Adrenal gland (tissue), 12 donors: Measurements from ENCODE around the gene CDYL. TPM values are rescaled to one million over a fixed set of nuclear protein-coding genes. Genes with fewer than 3 reads are reported as not detected.

ENCODE experiments used
- DNase-seq, 7 donors: peaks; one replicate each; pipeline ENCODE4 v3.0.0-alpha.2; 2019 to 2020
- H3K27ac ChIP-seq, 5 donors: fragments of 200-600 bp; sonication (generic) in 4 of 5; 1 replicate in 3 of 5; 2 replicates in 2 of 5; pipeline versions ENCODE4 v1.5.1 to v1.8.0; 2016 to 2020; ENCODE audit warnings: mild to moderate bottlenecking in 1 of 5
- H3K27me3 ChIP-seq: fragments of 200-600 bp; 2 replicates; pipeline ENCODE4 v1.8.0; 2021
- H3K36me3 ChIP-seq, 2 donors: fragments of 200-600 bp; replicated peaks in 1 of 2; 1 replicate in 1 of 2; 2 replicates in 1 of 2; pipeline versions ENCODE4 v1.5.1 to v1.8.0; 2018 to 2022
- H3K4me1 ChIP-seq, 2 donors: fragments of 200-600 bp; replicated peaks in 1 of 2; 1 replicate in 1 of 2; 2 replicates in 1 of 2; pipeline versions ENCODE4 v1.5.1 to v1.8.0; 2018 to 2021
- H3K4me3 ChIP-seq, 4 donors: fragments of 200-600 bp; sonication (generic) in 3 of 4; one replicate each; pipeline ENCODE4 v1.5.1; 2016 to 2018
- H3K9me3 ChIP-seq, 3 donors: fragments of 200-600 bp; sonication (generic) in 1 of 3; replicated peaks in 1 of 3; 1 replicate in 2 of 3; 2 replicates in 1 of 3; pipeline versions ENCODE4 v1.5.1 to v1.8.0; 2016 to 2021
- POLR2A ChIP-seq, 2 donors: fragments of 450-650 bp; IDR thresholded peaks; one replicate each; pipeline ENCODE4 v1.6.1; 2017; ENCODE audit warnings: antibody characterized with exemption in 2 of 2, mild to moderate bottlenecking in 2 of 2, moderate library complexity in 1 of 2
- WGBS, 4 donors: extraction: QIAGEN DNeasy Blood & Tissue Kit in 2 of 4; methylation state at CpG; one replicate each; pipeline versions ENCODE4 v1.1.5 to v1.1.7; 2013 to 2017; 5-methylcytosine and 5-hydroxymethylcytosine counted together
- intact Hi-C, 2 donors: fragments of 100-400 bp; cut with DNase I; formaldehyde crosslinking; loops; one replicate each; pipeline versions ENCODE4 v1.14.1 to v1.15.0; 2022 to 2023
- polyA plus RNA-seq, 3 donors: library from polyadenylated mRNA; stranded (reverse); fragments of 200-250 nt in 2 of 3; fragments of 350-450 nt in 1 of 3; fragmentation: Illumina TruSeq in 1 of 3; extraction: RNeasy Lipid Tissue Mini Kit (QIAGEN cat#74804) in 1 of 3; gene quantifications; one replicate each; pipeline ENCODE4 v1.2.3, GENCODE V29; 2013 to 2014
- total RNA-seq, 9 donors: library from RNA; depleted of rRNA in 4 of 9; stranded (reverse); fragments of >200 nt in 4 of 9; fragments of 120-200 nt in 1 of 9; fragmentation: NEBNext Ultra II Directional in 1 of 9; extraction: Animal tissue kit (Norgen Biotek cat#: 25700) in 1 of 9; gene quantifications; one replicate each; pipeline versions ENCODE4 v1.1.0 to v1.2.4, GENCODE V29; 2013 to 2023
- TF ChIP-seq, protein P1 (sequence below), 6 experiments: fragments of 450-650 bp in 4 of 6; fragments of 200-600 bp in 2 of 6; sonication (generic) in 1 of 6; IDR thresholded peaks; 1 replicate in 5 of 6; 2 replicates in 1 of 6; pipeline versions ENCODE4 v1.5.1 to v1.8.0; 2016 to 2021; ENCODE audit warnings: antibody characterized with exemption in 6 of 6, mild to moderate bottlenecking in 2 of 6, moderate library complexity in 1 of 6
- donor health status: healthy with polysubstance abuse.
- donor health status: Bipolar disorder and iron deficiency.
- donor health status: DM: yes; HTN: yes; CAD: no.
- donor health status: DM: no; HTN: no; CAD: no.
- donor health status: DM: no; HTN: no; CAD: no.
- donor health status: DM: yes; HTN: yes; CAD: no.

CDYL gene
- total and polyA plus RNA-seq, 12 donors, result 3.3 to 47.1 (median 24.8) TPM

DNA sequence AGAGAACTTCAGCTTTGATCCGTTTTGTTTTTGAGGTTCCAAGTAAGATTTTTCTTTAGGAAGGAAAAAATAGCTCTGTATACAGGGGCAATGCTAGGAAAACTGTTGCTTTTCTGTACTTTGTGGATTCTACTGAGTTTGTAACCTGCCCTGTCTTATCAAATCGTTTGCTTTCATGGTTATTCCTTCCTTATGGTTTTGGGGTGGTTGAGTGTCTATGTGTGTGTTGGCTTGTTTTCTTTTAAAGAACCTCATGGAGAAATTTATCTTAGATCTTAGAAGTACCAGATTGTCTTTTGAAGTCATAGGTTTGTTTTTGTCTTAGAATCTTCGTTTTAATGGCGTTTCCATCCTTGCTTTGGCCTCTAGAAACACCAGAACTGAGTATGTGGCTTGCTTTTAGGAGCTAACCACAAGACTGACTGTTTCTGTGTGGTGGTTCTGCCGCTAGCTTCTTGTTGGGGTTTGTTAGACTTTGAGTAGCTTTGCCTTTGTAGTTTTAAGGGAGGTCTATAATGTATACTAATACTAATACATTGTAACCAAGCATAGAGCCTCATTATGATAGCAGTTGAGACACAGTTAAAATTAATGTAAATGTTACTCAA, 140.9 kb downstream of the CDYL start:
- Histone ChIP-seq H3K36me3 (no peaks in the 10 kb centered on the region), H3K4me1 (peaks cover 0 to 13% of the 10 kb centered on the region in 2 donors), H3K27ac (no peak overlapping the region), H3K9me3 (no peaks in the 10 kb centered on the region), H3K4me3 (no peak overlapping the region), H3K27me3 (no peaks in the 10 kb centered on the region)
- WGBS, 4 donors, result 52 to 73% (median 56%) methylated on average over 5 of the region's 5 CpGs
- intact Hi-C loops, result no loop called here
- no peak for DNase-seq
- TF ChIP-seq, protein P1, sequence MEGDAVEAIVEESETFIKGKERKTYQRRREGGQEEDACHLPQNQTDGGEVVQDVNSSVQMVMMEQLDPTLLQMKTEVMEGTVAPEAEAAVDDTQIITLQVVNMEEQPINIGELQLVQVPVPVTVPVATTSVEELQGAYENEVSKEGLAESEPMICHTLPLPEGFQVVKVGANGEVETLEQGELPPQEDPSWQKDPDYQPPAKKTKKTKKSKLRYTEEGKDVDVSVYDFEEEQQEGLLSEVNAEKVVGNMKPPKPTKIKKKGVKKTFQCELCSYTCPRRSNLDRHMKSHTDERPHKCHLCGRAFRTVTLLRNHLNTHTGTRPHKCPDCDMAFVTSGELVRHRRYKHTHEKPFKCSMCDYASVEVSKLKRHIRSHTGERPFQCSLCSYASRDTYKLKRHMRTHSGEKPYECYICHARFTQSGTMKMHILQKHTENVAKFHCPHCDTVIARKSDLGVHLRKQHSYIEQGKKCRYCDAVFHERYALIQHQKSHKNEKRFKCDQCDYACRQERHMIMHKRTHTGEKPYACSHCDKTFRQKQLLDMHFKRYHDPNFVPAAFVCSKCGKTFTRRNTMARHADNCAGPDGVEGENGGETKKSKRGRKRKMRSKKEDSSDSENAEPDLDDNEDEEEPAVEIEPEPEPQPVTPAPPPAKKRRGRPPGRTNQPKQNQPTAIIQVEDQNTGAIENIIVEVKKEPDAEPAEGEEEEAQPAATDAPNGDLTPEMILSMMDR (IDR thresholded peaks at IDR 0.05), result no peak
- no peak for TF ChIP-seq POLR2A (IDR thresholded peaks at IDR 0.05)

DNA sequence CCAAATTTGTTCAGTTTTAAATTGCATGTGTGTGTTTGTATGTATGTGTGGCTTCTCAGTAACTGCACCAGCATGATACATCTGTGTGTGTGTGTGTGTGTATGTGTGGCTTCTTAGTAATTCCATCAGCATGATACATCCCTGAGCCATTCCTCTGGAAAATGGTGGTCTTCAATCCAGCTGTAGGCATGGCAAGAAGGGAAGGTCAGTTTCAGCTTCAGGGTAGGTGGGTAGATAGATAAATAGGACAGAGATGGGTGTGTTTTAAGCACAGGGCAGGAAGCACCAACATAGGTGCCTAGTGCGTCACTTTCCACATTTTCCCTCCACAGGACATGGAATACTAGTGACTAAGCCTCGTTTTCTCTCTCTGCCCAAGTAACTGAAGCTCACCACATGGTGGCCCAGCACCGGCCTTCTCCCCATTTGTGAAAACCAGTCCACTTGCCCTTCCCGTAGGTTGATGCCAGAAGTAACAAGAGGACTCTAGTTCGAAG, 144.8 kb downstream of the CDYL start:
- no peak overlapping the region for H3K27ac ChIP-seq
- intact Hi-C loops, result no loop called here
- H3K9me3 ChIP-seq, result no peaks in the 10 kb centered on the region
- no peaks in the 10 kb centered on the region for H3K36me3 ChIP-seq
- no peak for TF ChIP-seq POLR2A (IDR thresholded peaks at IDR 0.05)
- TF ChIP-seq, protein P1 (IDR thresholded peaks at IDR 0.05), result no peak
- no peaks in the 10 kb centered on the region for H3K4me1 ChIP-seq
- WGBS, 4 donors, result 93 to 96% (median 94%) methylated on average over 5 of the region's 5 CpGs
- H3K27me3 ChIP-seq, result no peaks in the 10 kb centered on the region
- no peak overlapping the region for H3K4me3 ChIP-seq
- DNase-seq, result no peak

DNA sequence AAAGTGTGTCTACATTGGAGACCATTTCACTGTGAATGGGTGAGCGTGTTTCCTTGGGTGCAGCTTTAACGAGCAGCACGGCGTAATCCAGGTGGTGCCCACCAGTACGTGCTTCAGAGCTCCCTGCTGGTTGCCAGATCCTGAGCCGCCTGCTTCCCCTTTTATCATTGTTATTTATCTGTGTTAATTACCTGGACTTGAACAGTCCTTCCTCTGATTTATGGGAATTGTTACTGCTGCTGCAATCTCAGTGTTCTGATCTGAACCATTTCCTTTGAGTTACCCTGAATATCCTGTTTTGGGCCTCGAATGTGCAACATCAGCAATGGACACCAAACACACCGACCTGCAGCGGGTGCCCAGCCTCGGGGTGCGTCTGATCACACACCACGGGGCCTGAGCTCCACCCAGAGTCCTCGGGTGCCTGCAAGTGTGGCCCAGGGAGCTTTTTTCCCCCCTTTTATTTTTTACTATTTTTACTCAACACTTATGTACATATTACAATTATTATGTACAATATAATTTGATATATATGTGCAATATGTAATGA, 146.4 kb downstream of the CDYL start:
- Histone ChIP-seq H3K9me3 (no peaks in the 10 kb centered on the region), H3K4me3 (no peak overlapping the region), H3K27me3 (no peaks in the 10 kb centered on the region), H3K36me3 (no peaks in the 10 kb centered on the region), H3K4me1 (no peaks in the 10 kb centered on the region), H3K27ac (no peak overlapping the region)
- TF ChIP-seq POLR2A (IDR thresholded peaks at IDR 0.05), result no peak
- TF ChIP-seq, protein P1 (IDR thresholded peaks at IDR 0.05), result no peak
- no peak for DNase-seq
- WGBS, 4 donors, result 77 to 86% (median 79%) methylated on average over 13 of the region's 13 CpGs
- intact Hi-C loops, result no loop called here

DNA sequence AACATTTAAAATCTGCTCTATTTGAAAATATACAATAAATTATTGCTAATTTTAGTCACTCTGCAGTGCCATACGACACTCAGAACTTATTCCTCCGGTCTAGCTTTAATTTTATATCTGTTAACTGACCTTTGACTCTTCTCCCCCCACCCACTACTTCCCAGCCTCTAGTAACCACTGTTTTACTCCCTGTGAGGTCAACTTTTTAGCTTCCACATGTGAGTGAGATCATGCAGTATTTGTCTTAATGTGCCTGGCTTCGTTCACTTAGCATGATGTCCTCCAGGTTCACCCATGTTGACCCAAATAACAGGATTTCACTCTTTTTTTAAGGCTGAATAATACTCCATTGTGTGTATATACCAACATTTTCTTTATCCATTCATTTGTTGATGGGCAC, 146.9 kb downstream of the CDYL start:
- H3K27ac ChIP-seq, result no peak overlapping the region
- H3K36me3 ChIP-seq, result no peaks in the 10 kb centered on the region
- 79 to 93% (median 91%) methylated on average over 3 of the region's 3 CpGs for WGBS, 4 donors
- H3K27me3 ChIP-seq, result no peaks in the 10 kb centered on the region
- DNase-seq, result no peak
- no peaks in the 10 kb centered on the region for H3K4me1 ChIP-seq
- TF ChIP-seq, protein P1 (IDR thresholded peaks at IDR 0.05), result no peak
- no peak for TF ChIP-seq POLR2A (IDR thresholded peaks at IDR 0.05)
- intact Hi-C loops, result no loop called here
- no peaks in the 10 kb centered on the region for H3K9me3 ChIP-seq
- H3K4me3 ChIP-seq, result no peak overlapping the region
